Psoas muscle (tissue), 8 donors: ENCODE measurements around the gene KNTC1. TPM values are rescaled to one million over a fixed set of nuclear protein-coding genes. Genes with fewer than 3 reads are reported as not detected.
"Not testable (repeated sequence)": the region's sequence is repeated elsewhere in the genome, so short reads cannot be mapped to it uniquely, and the experiment has no call there.

Experiments
- ATAC-seq, 4 donors: fragments of 200-7000 bp; cut with Tn5 transposase; one replicate each; pipeline ENCODE4 v1.9.1; 2020; ENCODE audit warnings: moderate library complexity in 3 of 4, mild to moderate bottlenecking in 2 of 4
- DNase-seq, 2 donors: peaks; one replicate each; pipeline ENCODE4 v3.0.0-alpha.2; 2020
- H3K27ac ChIP-seq: fragments of 200-600 bp; one replicate; pipeline ENCODE4 v1.8.0; 2022
- H3K27me3 ChIP-seq, 3 donors: fragments of 200-600 bp in 1 of 3; one replicate each; pipeline versions ENCODE4 v1.6.1 to v1.8.0; 2013 to 2022; ENCODE audit warnings: low read length in 2 of 3, mild to moderate bottlenecking in 2 of 3, moderate library complexity in 1 of 3; ENCODE audit not compliant: insufficient read depth in 3 of 3
- H3K36me3 ChIP-seq, 2 donors: fragments of 200-600 bp in 1 of 2; one replicate each; pipeline versions ENCODE4 v1.6.1 to v1.8.0; 2013 to 2022; ENCODE audit warnings: low read depth in 1 of 2, mild to moderate bottlenecking in 1 of 2, moderate library complexity in 1 of 2; ENCODE audit not compliant: insufficient read depth in 1 of 2
- H3K4me1 ChIP-seq: fragments of 200-600 bp; one replicate; pipeline ENCODE4 v1.8.0; 2022
- H3K4me3 ChIP-seq: fragments of 200-600 bp; one replicate; pipeline ENCODE4 v1.8.0; 2022; ENCODE audit warnings: mild to moderate bottlenecking
- H3K9me3 ChIP-seq: fragments of 200-600 bp; one replicate; pipeline ENCODE4 v1.8.0; 2022
- WGBS, 3 donors: extraction: QIAGEN DNeasy Blood & Tissue Kit; methylation state at CpG; one replicate each; pipeline versions ENCODE4 v1.1.6 to v1.1.7; 2013; 5-methylcytosine and 5-hydroxymethylcytosine counted together
- intact Hi-C, 2 donors: fragments of 100-400 bp; cut with DNase I; formaldehyde crosslinking; loops; one replicate each; pipeline versions ENCODE4 v1.11.0 to v1.14.2; 2022
- polyA plus RNA-seq, 3 donors: library from polyadenylated mRNA; stranded (reverse); fragments of 200-250 nt; gene quantifications; one replicate each; pipeline ENCODE4 v1.2.3, GENCODE V29; 2013
- total RNA-seq, 4 donors: library from RNA; stranded (reverse); fragmentation: NEBNext Ultra II Directional in 2 of 4; extraction: Animal tissue kit (Norgen Biotek cat#: 25700) in 2 of 4; gene quantifications; one replicate each; pipeline versions ENCODE4 v1.2.1 to v1.2.4, GENCODE V29; 2021 to 2023
- TF ChIP-seq, protein P1 (sequence below): fragments of 200-600 bp; IDR thresholded peaks from one replicate; pipeline ENCODE4 v1.8.0; 2022; ENCODE audit warnings: antibody characterized with exemption
- donor health status: healthy with polysubstance abuse.
- donor health status: DM: no; HTN: no; CAD: no; lungs with moderate emphysema.
- donor health status: Bipolar disorder and iron deficiency.
- donor health status: healthy.
- donor health status: DM: yes; HTN: yes; CAD: no.
- donor health status: DM: no; HTN: no; CAD: no.
- donor health status: DM: no; HTN: no; CAD: no.
- donor health status: DM: yes; HTN: yes; CAD: no.

Gene KNTC1
- total and polyA plus RNA-seq, 7 donors = 1.5 to 3.3 (median 2.0) TPM

DNA sequence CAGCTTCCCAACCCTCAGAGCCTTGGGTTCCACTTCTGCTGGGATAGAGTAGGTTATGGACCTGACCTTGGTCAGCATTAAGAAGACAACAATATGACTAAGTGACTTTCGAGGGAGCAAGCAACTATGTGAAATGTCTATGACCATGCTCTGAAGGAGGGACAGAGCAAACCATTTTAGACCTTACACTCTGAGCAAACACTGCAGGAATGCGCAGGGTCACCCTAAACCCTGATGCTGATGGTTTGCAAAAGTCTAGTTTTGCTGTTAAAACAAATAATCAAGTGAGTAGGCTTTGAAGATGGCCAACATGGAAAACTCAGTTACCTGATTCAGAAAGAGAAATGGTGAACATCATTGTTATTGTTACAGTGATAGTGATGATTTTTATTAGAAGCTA, 35.1 kb upstream of the KNTC1 start:
- Histone ChIP-seq H3K4me3 (no peak overlapping the region), H3K27me3 (no peaks in the 10 kb centered on the region), H3K9me3 (no peaks in the 10 kb centered on the region), H3K27ac (no peak overlapping the region), H3K36me3 (peaks cover 8 to 99% of the 10 kb centered on the region in 2 donors), H3K4me1 (peaks cover 5% of the 10 kb centered on the region)
- ATAC-seq = peak in 1 of 4 donors; percentile 27
- DNase-seq = no peak
- WGBS, 3 donors = 93 to 96% (median 94%) methylated on average over 2 of the region's 2 CpGs
- TF ChIP-seq, protein P1, sequence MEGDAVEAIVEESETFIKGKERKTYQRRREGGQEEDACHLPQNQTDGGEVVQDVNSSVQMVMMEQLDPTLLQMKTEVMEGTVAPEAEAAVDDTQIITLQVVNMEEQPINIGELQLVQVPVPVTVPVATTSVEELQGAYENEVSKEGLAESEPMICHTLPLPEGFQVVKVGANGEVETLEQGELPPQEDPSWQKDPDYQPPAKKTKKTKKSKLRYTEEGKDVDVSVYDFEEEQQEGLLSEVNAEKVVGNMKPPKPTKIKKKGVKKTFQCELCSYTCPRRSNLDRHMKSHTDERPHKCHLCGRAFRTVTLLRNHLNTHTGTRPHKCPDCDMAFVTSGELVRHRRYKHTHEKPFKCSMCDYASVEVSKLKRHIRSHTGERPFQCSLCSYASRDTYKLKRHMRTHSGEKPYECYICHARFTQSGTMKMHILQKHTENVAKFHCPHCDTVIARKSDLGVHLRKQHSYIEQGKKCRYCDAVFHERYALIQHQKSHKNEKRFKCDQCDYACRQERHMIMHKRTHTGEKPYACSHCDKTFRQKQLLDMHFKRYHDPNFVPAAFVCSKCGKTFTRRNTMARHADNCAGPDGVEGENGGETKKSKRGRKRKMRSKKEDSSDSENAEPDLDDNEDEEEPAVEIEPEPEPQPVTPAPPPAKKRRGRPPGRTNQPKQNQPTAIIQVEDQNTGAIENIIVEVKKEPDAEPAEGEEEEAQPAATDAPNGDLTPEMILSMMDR = no peak
- intact Hi-C loops = no loop called here

DNA sequence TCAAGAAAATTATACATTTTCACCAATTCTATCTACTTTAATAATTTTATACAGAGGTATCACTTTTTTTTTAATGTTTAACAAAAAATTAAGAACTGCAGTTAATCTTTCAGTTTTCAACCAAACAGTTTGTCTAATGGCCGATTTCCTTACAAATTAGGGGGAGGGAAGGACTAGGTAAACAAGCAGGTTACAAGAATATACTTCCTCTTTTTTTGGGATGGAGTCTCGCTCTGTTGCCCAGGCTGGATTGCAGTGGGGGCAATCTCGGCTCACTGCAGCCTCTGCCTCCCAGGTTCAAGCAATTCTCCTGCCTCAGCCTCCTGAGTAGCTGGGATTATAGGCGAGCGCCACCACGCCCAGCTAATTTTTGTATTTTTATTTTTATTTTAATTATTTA, 33.8 kb upstream of the KNTC1 start:
- H3K4me3 ChIP-seq, DNase-seq, H3K9me3 ChIP-seq, H3K27me3 ChIP-seq, ATAC-seq, intact Hi-C loops, H3K27ac ChIP-seq: not testable (repeated sequence)
- 77 to 92% (median 91%) methylated on average over 6 of the region's 6 CpGs for WGBS, 3 donors
- H3K4me1 ChIP-seq = peaks cover 17% of the 10 kb centered on the region
- peaks cover 6 to 95% of the 10 kb centered on the region in 2 donors for H3K36me3 ChIP-seq

DNA sequence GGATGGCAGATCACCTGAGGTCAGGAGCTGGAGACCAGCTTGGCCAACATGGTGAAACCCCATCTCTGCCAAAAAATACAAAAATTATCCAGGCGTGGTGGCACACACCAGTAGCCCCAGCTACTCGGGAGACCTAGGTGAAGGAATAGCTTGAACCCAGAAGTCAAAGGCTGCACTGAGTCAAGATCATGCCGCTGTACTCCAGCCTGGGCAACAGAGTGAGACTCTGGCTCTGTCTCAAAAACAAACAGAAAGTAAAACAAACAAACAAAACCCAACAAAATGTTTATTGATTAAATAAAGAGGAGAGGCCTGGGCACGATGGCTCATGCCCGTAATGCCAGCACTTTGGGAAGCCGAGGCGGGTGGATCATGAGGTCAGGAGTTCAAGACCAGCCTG, 31.8 kb upstream of the KNTC1 start:
- ATAC-seq (no peak), DNase-seq (no peak)
- H3K27ac ChIP-seq = no peak overlapping the region
- intact Hi-C loops = no loop called here
- TF ChIP-seq, protein P1 = no peak
- peaks cover 31% of the 10 kb centered on the region for H3K4me1 ChIP-seq
- peaks cover 6 to 79% of the 10 kb centered on the region in 2 donors for H3K36me3 ChIP-seq
- H3K27me3 ChIP-seq = no peaks in the 10 kb centered on the region
- WGBS, 3 donors = 88 to 95% (median 89%) methylated on average over 7 of the region's 7 CpGs
- H3K9me3 ChIP-seq = no peaks in the 10 kb centered on the region
- H3K4me3 ChIP-seq = no peak overlapping the region

DNA sequence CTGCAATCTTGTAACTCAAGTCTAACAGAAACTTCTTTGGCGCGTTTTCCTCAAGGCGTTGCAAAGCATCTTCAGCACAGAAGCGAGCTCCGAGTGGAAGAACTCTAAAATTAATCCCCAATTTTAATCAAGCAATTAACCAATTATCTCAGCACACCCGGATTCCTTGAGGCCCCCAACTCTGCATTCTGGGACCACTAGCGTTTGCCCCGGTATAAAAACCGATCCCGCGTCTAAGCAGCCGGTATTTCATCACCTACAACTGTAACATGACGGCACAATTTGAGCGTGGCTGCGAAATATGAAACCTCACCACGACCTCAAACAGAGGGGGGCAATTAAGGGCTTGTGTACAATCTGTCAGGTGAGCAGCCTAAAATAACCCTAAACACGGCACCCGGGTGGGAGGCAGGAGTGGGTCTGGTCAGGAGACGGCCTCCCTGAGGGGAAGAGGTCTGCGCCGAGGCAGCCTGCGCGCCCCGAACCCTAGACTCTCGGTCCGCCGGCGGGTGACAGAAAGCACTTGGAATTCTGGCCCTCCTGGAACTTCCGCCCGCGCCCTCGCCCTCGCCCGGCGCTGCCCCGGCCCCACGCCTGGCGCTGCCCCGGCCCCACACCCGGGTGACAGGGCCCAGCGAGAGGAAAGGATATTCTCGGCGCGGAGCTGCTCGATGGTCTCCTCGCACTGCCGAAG, 26.9 kb upstream of the KNTC1 start:
- intact Hi-C loops = loop anchor here (1.0 to 10.0 kb wide), 2 partner anchors 26 to 165 kb away; partner anchors contain the start of gene RSRC2 (in 1 of the 2)
- ATAC-seq = peak; percentile 78 to 88 (median 82)
- H3K9me3 ChIP-seq = no peaks in the 10 kb centered on the region
- H3K4me1 ChIP-seq = peaks cover 36% of the 10 kb centered on the region
- peak; percentile 58 to 84 for DNase-seq
- H3K4me3 ChIP-seq = peak overlapping the region; percentile 96
- no peaks in the 10 kb centered on the region for H3K27me3 ChIP-seq
- peak overlapping the region; percentile 99 for H3K27ac ChIP-seq
- H3K36me3 ChIP-seq = peaks cover 5 to 62% of the 10 kb centered on the region in 2 donors
- 1% methylated on average over 36 to 47 of the region's 47 CpGs for WGBS, 3 donors
- TF ChIP-seq, protein P1 = no peak

DNA sequence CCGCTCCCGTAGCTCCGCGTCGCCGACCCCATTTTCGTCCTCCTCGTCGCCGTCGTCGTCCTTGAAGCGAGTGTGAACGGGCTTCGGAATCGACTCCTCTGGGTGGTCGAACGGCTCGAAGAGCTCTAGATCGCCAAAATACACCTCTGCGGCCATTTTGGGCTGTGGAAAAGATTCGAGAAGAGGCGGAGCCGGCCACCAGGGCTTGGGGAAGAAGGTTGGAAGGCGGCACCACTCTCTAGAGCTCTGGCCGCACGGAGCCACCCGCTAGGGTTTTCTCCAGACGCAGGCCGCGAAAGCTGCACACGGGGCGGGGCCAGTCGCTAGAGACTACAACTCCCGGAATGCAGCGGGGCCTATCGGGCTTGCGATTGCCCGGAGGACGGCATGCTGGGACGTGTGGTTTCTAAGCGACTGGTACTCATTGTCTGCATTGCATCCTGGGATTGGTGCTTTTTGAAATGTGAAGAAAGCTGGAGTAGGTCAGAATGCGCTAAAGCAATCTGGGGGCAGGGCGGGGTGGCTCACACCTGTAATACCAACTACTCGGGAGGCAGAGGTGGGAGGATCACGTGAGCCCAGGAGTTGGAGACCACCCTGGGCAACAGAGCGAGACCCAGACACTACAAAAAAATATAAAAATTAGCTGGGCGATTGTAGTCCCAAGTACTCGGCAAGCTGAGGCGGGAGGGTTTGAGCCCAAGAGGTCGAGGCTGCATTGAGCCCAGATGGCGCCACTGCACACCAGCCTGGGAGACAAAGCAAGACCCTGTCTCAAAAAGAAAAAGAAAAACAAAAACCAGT, 26.2 kb upstream of the KNTC1 start, which contains the start of gene ZCCHC8:
Gene ZCCHC8 (minus strand): TSS at position 248 of the 804 bp plus-strand sequence. CDS start 92 bp downstream, at position 156.
- H3K27me3 ChIP-seq = no peaks in the 10 kb centered on the region
- 1 to 2% (median 1%) methylated on average over 52 of the region's 52 CpGs for whole genome bisulfite sequencing, 3 donors
- H3K36me3 ChIP-seq = peaks cover 5 to 62% of the 10 kb centered on the region in 2 donors
- TF ChIP-seq, protein P1 = no peak
- peaks cover 36% of the 10 kb centered on the region for H3K4me1 ChIP-seq
- no peaks in the 10 kb centered on the region for H3K9me3 ChIP-seq
- ATAC-seq = peak; percentile 93 to 96 (median 95)
- intact Hi-C loops = loop anchor here (1.0 to 10.0 kb wide), 3 partner anchors 25 to 166 kb away; partner anchors contain the start of gene RSRC2 (in 1 of the 2)
- peak; percentile 97 to 98 for DNase-seq
- peak within 1 kb of the TSS; percentile 99 for H3K27ac ChIP-seq
- peak within 1 kb of the TSS; percentile 96 for H3K4me3 ChIP-seq
